ENCODE results near the gene METTL3. TPM values are rescaled to one million over a fixed set of nuclear protein-coding genes. Genes with fewer than 3 reads are reported as not detected.

The METTL3 gene
- total RNA-seq, 4 donors from 2014 or later: 16.5 to 52.4 (median 34.6) TPM

GRCh38 chr14:21527318-21527679 lies 16.2 kb upstream of the METTL3 start:
- no peak for DNase-seq
- ATAC-seq: no peak
- H3K4me1 ChIP-seq: peaks cover 0 to 5% of the 10 kb centered on the region in 2 donors
- TF ChIP-seq, protein P1, sequence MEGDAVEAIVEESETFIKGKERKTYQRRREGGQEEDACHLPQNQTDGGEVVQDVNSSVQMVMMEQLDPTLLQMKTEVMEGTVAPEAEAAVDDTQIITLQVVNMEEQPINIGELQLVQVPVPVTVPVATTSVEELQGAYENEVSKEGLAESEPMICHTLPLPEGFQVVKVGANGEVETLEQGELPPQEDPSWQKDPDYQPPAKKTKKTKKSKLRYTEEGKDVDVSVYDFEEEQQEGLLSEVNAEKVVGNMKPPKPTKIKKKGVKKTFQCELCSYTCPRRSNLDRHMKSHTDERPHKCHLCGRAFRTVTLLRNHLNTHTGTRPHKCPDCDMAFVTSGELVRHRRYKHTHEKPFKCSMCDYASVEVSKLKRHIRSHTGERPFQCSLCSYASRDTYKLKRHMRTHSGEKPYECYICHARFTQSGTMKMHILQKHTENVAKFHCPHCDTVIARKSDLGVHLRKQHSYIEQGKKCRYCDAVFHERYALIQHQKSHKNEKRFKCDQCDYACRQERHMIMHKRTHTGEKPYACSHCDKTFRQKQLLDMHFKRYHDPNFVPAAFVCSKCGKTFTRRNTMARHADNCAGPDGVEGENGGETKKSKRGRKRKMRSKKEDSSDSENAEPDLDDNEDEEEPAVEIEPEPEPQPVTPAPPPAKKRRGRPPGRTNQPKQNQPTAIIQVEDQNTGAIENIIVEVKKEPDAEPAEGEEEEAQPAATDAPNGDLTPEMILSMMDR (IDR thresholded peaks at IDR 0.05 in 4 of 5, conservative IDR thresholded peaks at IDR 0.05 in 1 of 5): no peak
- no peak for TF ChIP-seq POLR2A (IDR thresholded peaks at IDR 0.05)
- H3K27me3 ChIP-seq: peaks cover 0 to 7% (median 0%) of the 10 kb centered on the region in 3 donors
- H3K27ac ChIP-seq: no peak overlapping the region
- H3K4me3 ChIP-seq: no peak overlapping the region
- H3K36me3 ChIP-seq: no peaks in the 10 kb centered on the region
- intact Hi-C loops (cut with DNase I; ENCODE audit: low total_unique reads) (no loop called here), in situ Hi-C loops (cut with MboI; ENCODE audit: low sequenced_read_pairs in 4 of 4) (no loop called here)
- no peaks in the 10 kb centered on the region for H3K9me3 ChIP-seq

DNA sequence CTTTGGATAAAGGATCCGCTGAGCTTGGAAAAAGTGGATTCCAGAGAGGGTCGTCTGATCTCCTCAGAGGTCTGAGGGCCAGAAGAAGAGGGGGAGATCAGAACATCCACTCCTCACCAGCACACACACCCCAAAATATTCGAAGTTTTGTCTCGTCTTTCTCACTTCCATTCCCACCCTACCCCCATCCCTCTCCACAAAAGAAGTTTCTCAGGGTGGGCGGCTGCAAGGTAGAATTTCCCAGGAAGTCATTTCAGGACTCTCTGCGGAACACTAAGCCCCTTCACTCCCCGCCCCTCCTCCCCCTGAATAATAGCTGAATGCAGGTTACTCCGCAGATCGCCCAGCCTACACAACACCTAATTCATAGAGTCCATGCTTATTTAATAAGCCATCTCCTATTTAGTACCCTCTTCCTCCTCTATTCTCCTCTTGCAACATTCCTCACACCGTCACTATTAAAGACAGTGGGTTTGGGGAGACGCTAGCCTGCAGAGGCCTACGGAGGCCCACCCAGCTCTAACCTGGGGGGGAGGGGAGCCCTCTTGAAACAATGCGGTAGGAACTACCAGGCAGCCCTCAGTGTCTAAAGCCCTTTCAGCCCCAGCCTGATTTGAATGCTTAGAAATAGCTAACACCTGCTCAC lies 15.7 kb upstream of the METTL3 start:
- ATAC-seq (no peak), DNase-seq (no peak)
- Histone ChIP-seq H3K27ac (no peak overlapping the region), H3K4me3 (peak overlapping the region; percentile 72 to 87 (median 80)), H3K36me3 (no peaks in the 10 kb centered on the region), H3K27me3 (peaks cover 0 to 6% (median 0%) of the 10 kb centered on the region in 3 donors), H3K4me1 (peaks cover 0 to 5% of the 10 kb centered on the region in 2 donors), H3K9me3 (no peaks in the 10 kb centered on the region)
- intact Hi-C loops (cut with DNase I; ENCODE audit: low total_unique reads) (no loop called here), in situ Hi-C loops (cut with MboI; ENCODE audit: low sequenced_read_pairs in 4 of 4) (no loop called here)
- TF ChIP-seq, protein P1 (IDR thresholded peaks at IDR 0.05 in 4 of 5, conservative IDR thresholded peaks at IDR 0.05 in 1 of 5): no peak
- no peak for TF ChIP-seq POLR2A (IDR thresholded peaks at IDR 0.05)

DNA sequence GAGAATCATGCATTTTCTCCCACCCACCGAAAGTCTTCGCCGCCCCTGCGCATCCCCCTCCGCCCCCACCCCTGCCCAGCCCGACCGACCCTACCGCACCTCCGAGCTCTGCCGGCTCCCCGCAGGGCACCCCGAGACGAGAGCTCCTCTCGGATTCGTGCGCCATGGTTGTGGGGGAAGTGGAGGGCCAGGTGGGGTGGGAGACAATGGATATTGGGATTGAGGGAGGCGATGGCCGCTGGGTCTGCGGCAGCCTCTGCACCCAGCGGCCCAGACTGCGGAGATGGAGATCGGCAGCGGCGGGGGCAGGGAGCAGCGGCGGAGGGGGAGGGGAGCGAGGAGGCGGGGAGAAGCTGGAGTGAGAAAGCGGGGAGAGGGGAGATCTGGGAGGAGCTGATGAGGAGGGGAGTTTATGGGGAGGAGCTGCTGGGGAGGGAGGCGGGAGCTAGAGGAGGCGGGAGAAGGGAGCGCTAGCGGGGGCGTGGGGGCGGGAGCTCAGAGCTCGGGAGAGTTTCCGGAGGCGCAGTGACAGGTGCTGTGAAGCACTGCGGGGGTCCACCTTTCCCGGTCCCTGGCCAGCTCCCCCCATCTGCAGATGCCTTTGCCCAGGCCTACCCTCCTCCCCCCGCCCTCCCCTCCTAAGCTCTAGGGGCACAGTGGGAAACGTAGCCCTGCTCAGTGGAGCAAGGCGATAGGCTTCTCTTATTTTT lies 15.0 kb upstream of the METTL3 start, which contains the start of gene SALL2:
Gene SALL2 (minus strand): TSS at position 385 of the 710 bp plus-strand sequence. CDS start 219 bp downstream, at position 166.
- Histone ChIP-seq H3K27me3 (peaks cover 0 to 6% (median 0%) of the 10 kb centered on the region in 3 donors), H3K36me3 (no peaks in the 10 kb centered on the region), H3K9me3 (no peaks in the 10 kb centered on the region), H3K4me1 (peaks cover 0 to 5% of the 10 kb centered on the region in 2 donors), H3K27ac (peak within 1 kb of the TSS in 2 of 4 donors; percentile 7 to 33), H3K4me3 (peak within 1 kb of the TSS; percentile 72 to 87 (median 80))
- peak in 1 of 2 donors; percentile 69 for ATAC-seq
- peak; percentile 23 to 35 for DNase-seq
- in situ Hi-C loops (cut with MboI; ENCODE audit: low sequenced_read_pairs in 4 of 4): no loop called here
- intact Hi-C loops (cut with DNase I; ENCODE audit: low total_unique reads): no loop called here
- no peak for TF ChIP-seq POLR2A (IDR thresholded peaks at IDR 0.05)

- peak overlapping the region in 2 of 4 donors; percentile 7 to 33 for H3K27ac ChIP-seq
- ATAC-seq (no peak), DNase-seq (no peak)
- H3K9me3 ChIP-seq: no peaks in the 10 kb centered on the region
- in situ Hi-C loops (cut with MboI; ENCODE audit: low sequenced_read_pairs in 4 of 4): no loop called here
- H3K27me3 ChIP-seq: peaks cover 0 to 6% (median 0%) of the 10 kb centered on the region in 3 donors
- peak overlapping the region; percentile 72 to 87 (median 80) for H3K4me3 ChIP-seq
- H3K4me1 ChIP-seq: peaks cover 0 to 5% of the 10 kb centered on the region in 2 donors
- TF ChIP-seq, protein P1 (IDR thresholded peaks at IDR 0.05 in 4 of 5, conservative IDR thresholded peaks at IDR 0.05 in 1 of 5): no peak
- TF ChIP-seq POLR2A (IDR thresholded peaks at IDR 0.05): no peak
- intact Hi-C loops (cut with DNase I; ENCODE audit: low total_unique reads): no loop called here
- no peaks in the 10 kb centered on the region for H3K36me3 ChIP-seq
These were observed 14.4 kb upstream of the METTL3 start for GRCh38 chr14:21525571-21525961.

All from gastrocnemius medialis (tissue), 4 donors.